ENCODE results near the gene CLEC4M. TPM values are rescaled to one million over a fixed set of nuclear protein-coding genes. Genes with fewer than 3 reads are reported as not detected.

The CLEC4M gene
- total RNA-seq, 1 donor from 2014 or later = not detected

DNA sequence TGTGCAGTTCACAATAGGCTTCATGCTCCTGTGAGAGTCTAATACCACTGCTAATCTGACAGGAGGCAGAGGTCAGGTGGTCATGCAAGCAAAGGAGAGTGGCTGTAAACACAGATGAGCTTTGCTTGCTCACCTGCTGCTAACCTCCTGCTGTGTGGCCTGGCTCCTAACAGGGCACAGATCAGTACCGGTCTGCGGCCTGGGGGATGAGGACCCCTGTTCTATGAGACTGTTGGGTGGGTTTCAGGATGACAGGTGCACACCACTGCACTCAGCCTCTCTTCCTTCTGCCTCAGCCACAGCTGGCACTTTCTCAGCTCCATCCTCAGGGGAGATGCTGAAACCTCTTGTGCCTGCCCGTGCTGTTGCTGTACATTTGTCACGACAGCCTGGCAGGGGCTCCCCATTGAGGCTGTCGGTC lies 40.8 kb upstream of the CLEC4M start:
- TF ChIP-seq, protein P1, sequence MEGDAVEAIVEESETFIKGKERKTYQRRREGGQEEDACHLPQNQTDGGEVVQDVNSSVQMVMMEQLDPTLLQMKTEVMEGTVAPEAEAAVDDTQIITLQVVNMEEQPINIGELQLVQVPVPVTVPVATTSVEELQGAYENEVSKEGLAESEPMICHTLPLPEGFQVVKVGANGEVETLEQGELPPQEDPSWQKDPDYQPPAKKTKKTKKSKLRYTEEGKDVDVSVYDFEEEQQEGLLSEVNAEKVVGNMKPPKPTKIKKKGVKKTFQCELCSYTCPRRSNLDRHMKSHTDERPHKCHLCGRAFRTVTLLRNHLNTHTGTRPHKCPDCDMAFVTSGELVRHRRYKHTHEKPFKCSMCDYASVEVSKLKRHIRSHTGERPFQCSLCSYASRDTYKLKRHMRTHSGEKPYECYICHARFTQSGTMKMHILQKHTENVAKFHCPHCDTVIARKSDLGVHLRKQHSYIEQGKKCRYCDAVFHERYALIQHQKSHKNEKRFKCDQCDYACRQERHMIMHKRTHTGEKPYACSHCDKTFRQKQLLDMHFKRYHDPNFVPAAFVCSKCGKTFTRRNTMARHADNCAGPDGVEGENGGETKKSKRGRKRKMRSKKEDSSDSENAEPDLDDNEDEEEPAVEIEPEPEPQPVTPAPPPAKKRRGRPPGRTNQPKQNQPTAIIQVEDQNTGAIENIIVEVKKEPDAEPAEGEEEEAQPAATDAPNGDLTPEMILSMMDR (IDR thresholded peaks at IDR 0.05; ENCODE audit: unreplicated experiment) = no peak
- no peak for DNase-seq (ENCODE audit: low spot score)
- Mint-ChIP-seq H3K4me1 (ENCODE audit: unreplicated experiment) (no peaks in the 10 kb centered on the region), H3K4me3 (ENCODE audit: unreplicated experiment) (no peak overlapping the region), H3K9me3 (ENCODE audit: unreplicated experiment) (no peaks in the 10 kb centered on the region), H3K27me3 (ENCODE audit: unreplicated experiment) (peaks cover 9% of the 10 kb centered on the region), H3K27ac (ENCODE audit: unreplicated experiment) (no peak overlapping the region), H3K36me3 (ENCODE audit: low read depth, unreplicated experiment) (no peaks in the 10 kb centered on the region)

DNA sequence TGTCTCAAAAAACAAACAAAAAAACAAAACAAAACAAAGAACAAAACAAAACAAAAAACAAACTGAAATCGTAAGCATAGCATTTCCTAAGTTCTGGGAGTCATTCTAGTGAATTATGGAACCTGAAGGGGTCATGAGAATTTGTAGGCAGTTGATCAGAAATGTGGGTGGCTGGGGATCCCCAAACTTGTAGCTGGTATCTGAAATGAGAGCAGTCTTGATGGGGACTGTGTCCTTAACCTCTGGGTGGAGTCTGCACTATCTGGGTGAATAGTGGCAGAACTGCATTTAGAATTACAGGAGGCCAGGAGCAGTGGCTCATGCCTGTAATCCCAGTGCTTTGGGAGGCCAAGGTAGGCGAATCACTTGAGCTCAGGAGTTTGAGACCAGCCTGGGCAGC lies 37.3 kb upstream of the CLEC4M start:
- Mint-ChIP-seq H3K4me1 (ENCODE audit: unreplicated experiment) (no peaks in the 10 kb centered on the region), H3K27ac (ENCODE audit: unreplicated experiment) (no peak overlapping the region), H3K36me3 (ENCODE audit: low read depth, unreplicated experiment) (no peaks in the 10 kb centered on the region), H3K27me3 (ENCODE audit: unreplicated experiment) (peaks cover 28% of the 10 kb centered on the region), H3K4me3 (ENCODE audit: unreplicated experiment) (no peak overlapping the region), H3K9me3 (ENCODE audit: unreplicated experiment) (no peaks in the 10 kb centered on the region)
- no peak for DNase-seq (ENCODE audit: low spot score)
- TF ChIP-seq, protein P1 (IDR thresholded peaks at IDR 0.05; ENCODE audit: unreplicated experiment) = no peak

GRCh38 chr19:7729211-7729610 lies 33.8 kb upstream of the CLEC4M start:
- peaks cover 29% of the 10 kb centered on the region for H3K27me3 Mint-ChIP-seq (ENCODE audit: unreplicated experiment)
- no peak overlapping the region for H3K4me3 Mint-ChIP-seq (ENCODE audit: unreplicated experiment)
- no peak for DNase-seq (ENCODE audit: low spot score)
- H3K27ac Mint-ChIP-seq (ENCODE audit: unreplicated experiment) = peak overlapping the region; percentile 61
- TF ChIP-seq, protein P1 (IDR thresholded peaks at IDR 0.05; ENCODE audit: unreplicated experiment) = no peak
- no peaks in the 10 kb centered on the region for H3K4me1 Mint-ChIP-seq (ENCODE audit: unreplicated experiment)
- H3K9me3 Mint-ChIP-seq (ENCODE audit: unreplicated experiment) = no peaks in the 10 kb centered on the region
- no peaks in the 10 kb centered on the region for H3K36me3 Mint-ChIP-seq (ENCODE audit: low read depth, unreplicated experiment)

- H3K9me3 Mint-ChIP-seq (ENCODE audit: unreplicated experiment) = no peaks in the 10 kb centered on the region
- H3K27me3 Mint-ChIP-seq (ENCODE audit: unreplicated experiment) = peaks cover 27% of the 10 kb centered on the region
- H3K4me1 Mint-ChIP-seq (ENCODE audit: unreplicated experiment) = no peaks in the 10 kb centered on the region
- DNase-seq (ENCODE audit: low spot score) = no peak
- no peak overlapping the region for H3K4me3 Mint-ChIP-seq (ENCODE audit: unreplicated experiment)
- H3K36me3 Mint-ChIP-seq (ENCODE audit: low read depth, unreplicated experiment) = no peaks in the 10 kb centered on the region
- TF ChIP-seq, protein P1 (IDR thresholded peaks at IDR 0.05; ENCODE audit: unreplicated experiment) = no peak
- no peak overlapping the region for H3K27ac Mint-ChIP-seq (ENCODE audit: unreplicated experiment)
Measured at GRCh38 chr19:7729831-7730285, 33.2 kb upstream of the CLEC4M start.

DNA sequence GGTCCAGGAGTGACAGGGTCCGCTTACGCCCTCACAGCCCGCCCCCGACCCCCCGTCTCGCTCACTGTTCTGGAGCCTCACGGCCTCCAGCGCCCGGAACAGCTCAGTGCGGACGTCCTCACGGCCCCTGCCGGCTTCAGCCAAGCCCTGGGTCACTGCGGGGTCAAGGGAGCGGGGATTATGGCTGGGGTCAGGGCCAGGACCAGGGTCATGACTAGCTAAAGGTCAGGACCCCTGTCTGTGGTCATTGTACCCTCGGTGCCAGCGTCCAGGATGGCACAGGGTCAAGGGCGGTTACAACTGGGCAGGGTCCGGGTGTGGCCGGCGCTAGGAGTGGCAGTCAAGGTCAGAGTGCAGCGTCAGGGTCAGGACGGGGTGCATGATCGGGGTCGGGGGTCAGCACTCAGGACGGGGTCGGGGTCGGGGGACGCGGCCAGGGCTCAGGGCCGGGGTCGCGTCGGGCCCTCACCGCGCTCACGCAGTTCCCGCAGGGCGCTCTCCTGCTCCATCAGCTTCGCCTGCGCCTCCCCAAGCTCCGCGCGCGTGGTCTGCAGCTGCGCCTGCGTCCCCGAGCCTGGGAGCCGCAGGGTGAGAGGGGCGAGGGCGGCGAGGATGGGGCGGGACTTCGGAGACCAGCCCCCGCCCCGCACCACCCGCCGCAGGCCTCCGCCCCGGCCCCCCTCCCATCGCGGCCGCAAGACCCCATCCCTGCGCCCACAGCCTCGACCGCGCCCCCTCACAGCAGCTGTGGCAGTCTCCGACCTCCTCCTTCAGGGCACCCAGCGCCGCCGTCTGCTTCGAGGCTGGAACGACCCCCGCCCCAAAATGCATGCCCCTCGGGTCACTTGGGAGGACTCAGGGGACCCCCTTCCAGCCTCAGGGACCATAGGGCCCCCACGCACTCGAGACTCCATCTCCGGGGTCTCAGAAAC lies 32.5 kb upstream of the CLEC4M start:
- peaks cover 27% of the 10 kb centered on the region for H3K27me3 Mint-ChIP-seq (ENCODE audit: unreplicated experiment)
- no peak overlapping the region for H3K27ac Mint-ChIP-seq (ENCODE audit: unreplicated experiment)
- H3K9me3 Mint-ChIP-seq (ENCODE audit: unreplicated experiment) = no peaks in the 10 kb centered on the region
- no peak for DNase-seq (ENCODE audit: low spot score)
- TF ChIP-seq, protein P1 (IDR thresholded peaks at IDR 0.05; ENCODE audit: unreplicated experiment) = no peak
- H3K36me3 Mint-ChIP-seq (ENCODE audit: low read depth, unreplicated experiment) = no peaks in the 10 kb centered on the region
- no peak overlapping the region for H3K4me3 Mint-ChIP-seq (ENCODE audit: unreplicated experiment)
- no peaks in the 10 kb centered on the region for H3K4me1 Mint-ChIP-seq (ENCODE audit: unreplicated experiment)

Measured in endothelial cell (in vitro differentiated cells).